GM23338 (cell line): ENCODE results near the gene POU3F2.

ENCODE experiments used
- CTCF ChIP-seq, 2 experiments: fragments of 200-600 bp in 1 of 2; sonication (generic) in 1 of 2; conservative IDR thresholded peaks; 2 replicates each; pipeline versions ENCODE4 v1.5.1 to v1.6.1; 2016 to 2017; ENCODE audit warnings: antibody characterized with exemption in 2 of 2, low read depth in 2 of 2, mild to moderate bottlenecking in 2 of 2, moderate library complexity in 1 of 2
- POLR2AphosphoS5 ChIP-seq: IDR thresholded peaks from 2 replicates; pipeline ENCODE4 v1.6.1; 2016; ENCODE audit warnings: antibody characterized with exemption, low read depth

DNA sequence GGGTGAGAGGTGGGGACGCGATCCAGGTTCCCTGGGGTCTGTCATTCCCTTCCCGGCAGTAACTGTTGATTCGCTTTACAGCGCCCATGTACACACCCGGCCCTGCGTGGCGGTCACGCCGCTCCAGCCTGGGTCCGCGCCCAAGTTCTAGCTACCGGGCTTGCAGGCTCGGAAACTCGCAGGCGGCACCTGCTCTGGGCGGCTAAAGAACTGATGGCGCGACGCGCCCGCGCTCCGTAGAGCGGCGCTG lies 1.4 kb upstream of the POU3F2 start:
- TF ChIP-seq CTCF (conservative IDR thresholded peaks at IDR 0.05; ENCODE audit: low read depth in 2 of 2): peak in 1 of 2 experiments; percentile 35; a peak in 1 of 4 replicates
- no peak for TF ChIP-seq POLR2AphosphoS5
